Measurements from ENCODE around the gene OAS1.

Gene OAS1

GRCh38 chr12:112941528-112942335 is 35.0 kb downstream of the OAS1 start:
- Histone ChIP-seq H3K9me3 (no peaks in the 10 kb centered on the region), H3K4me1 (peaks cover 15% of the 10 kb centered on the region), H3K27me3 (no peaks in the 10 kb centered on the region), H3K4me3 (ENCODE audit: low read depth, low read length) (no peak overlapping the region), H3K36me3 (peaks cover 26% of the 10 kb centered on the region)
- DNase-seq: no peak
- TF ChIP-seq CTCF (IDR thresholded peaks at IDR 0.05; ENCODE audit: low read depth, low read length): no peak

- no peaks in the 10 kb centered on the region for H3K9me3 ChIP-seq
- H3K36me3 ChIP-seq: peaks cover 34% of the 10 kb centered on the region
- H3K27me3 ChIP-seq: no peaks in the 10 kb centered on the region
- DNase-seq: no peak
- TF ChIP-seq CTCF (IDR thresholded peaks at IDR 0.05; ENCODE audit: low read depth, low read length): no peak
- peaks cover 11% of the 10 kb centered on the region for H3K4me1 ChIP-seq
- H3K4me3 ChIP-seq (ENCODE audit: low read depth, low read length): no peak overlapping the region
Measured at GRCh38 chr12:112942572-112942971, 35.8 kb downstream of the OAS1 start.

GRCh38 chr12:112944024-112944690 is 37.4 kb downstream of the OAS1 start:
- Histone ChIP-seq H3K9me3 (no peaks in the 10 kb centered on the region), H3K4me3 (ENCODE audit: low read depth, low read length) (no peak overlapping the region), H3K36me3 (peaks cover 45% of the 10 kb centered on the region), H3K27me3 (no peaks in the 10 kb centered on the region; the same call in 1 of the 2 replicates), H3K4me1 (peaks cover 11% of the 10 kb centered on the region)
- no peak for TF ChIP-seq CTCF (IDR thresholded peaks at IDR 0.05; ENCODE audit: low read depth, low read length)
- no peak for DNase-seq

- Histone ChIP-seq H3K4me1 (no peaks in the 10 kb centered on the region; the same call in 1 of the 2 replicates), H3K27me3 (no peaks in the 10 kb centered on the region; the same call in 1 of the 2 replicates), H3K36me3 (peaks cover 47% of the 10 kb centered on the region), H3K9me3 (no peaks in the 10 kb centered on the region), H3K4me3 (ENCODE audit: low read depth, low read length) (no peak overlapping the region)
- no peak for DNase-seq
- TF ChIP-seq CTCF (IDR thresholded peaks at IDR 0.05; ENCODE audit: low read depth, low read length): no peak
Measured at GRCh38 chr12:112945515-112945914, 38.8 kb downstream of the OAS1 start.

- TF ChIP-seq CTCF (IDR thresholded peaks at IDR 0.05; ENCODE audit: low read depth, low read length): no peak
- H3K36me3 ChIP-seq: peaks cover 54% of the 10 kb centered on the region
- no peaks in the 10 kb centered on the region; the same call in 1 of the 2 replicates for H3K27me3 ChIP-seq
- no peak for DNase-seq
- no peak overlapping the region for H3K4me3 ChIP-seq (ENCODE audit: low read depth, low read length)
- no peaks in the 10 kb centered on the region; the same call in 1 of the 2 replicates for H3K4me1 ChIP-seq
- no peaks in the 10 kb centered on the region for H3K9me3 ChIP-seq
Measured at GRCh38 chr12:112946236-112947000, 39.7 kb downstream of the OAS1 start.

Data from BE2C (cell line).